ENCODE results near the gene TENM3. TPM values are rescaled to one million over a fixed set of nuclear protein-coding genes. Genes with fewer than 3 reads are reported as not detected.

Gene TENM3
- total and polyA plus RNA-seq, 2 of the 8 experiments (the other 6 are each of a cell fraction or from before 2014, with no cell fraction given) = 36.9 to 69.3 TPM

- no peak for TF ChIP-seq BRCA1 (IDR thresholded peaks at IDR 0.05; ENCODE audit: low read depth, low read length)
- no peak for TF ChIP-seq GTF2F1 (IDR thresholded peaks at IDR 0.05; ENCODE audit: borderline replicate concordance, low read depth, low read length)
- TF ChIP-seq CREB1 (IDR thresholded peaks at IDR 0.05) = no peak
- no peak for TF ChIP-seq RNF2 (IDR thresholded peaks at IDR 0.05; ENCODE audit: borderline replicate concordance, low read depth, low read length, missing control alignments, poor library complexity, severe bottlenecking)
- TF ChIP-seq SAP30 (IDR thresholded peaks at IDR 0.05; ENCODE audit: insufficient read depth, insufficient replicate concordance, low read length) = no peak
- TF ChIP-seq CTBP2 (IDR thresholded peaks at IDR 0.05; ENCODE audit: borderline replicate concordance, insufficient read depth, insufficient read length, low read length) = no peak
- TF ChIP-seq NANOG (IDR thresholded peaks at IDR 0.05; ENCODE audit: insufficient read depth, low read depth, low read length, poor library complexity, severe bottlenecking) = no peak
- no peak for TF ChIP-seq JUND (IDR thresholded peaks at IDR 0.05; ENCODE audit: low read length)
- TF ChIP-seq KDM1A (IDR thresholded peaks at IDR 0.05; ENCODE audit: borderline replicate concordance, low read length) = no peak
- no peak for TF ChIP-seq POLR2AphosphoS5 (IDR thresholded peaks at IDR 0.05; ENCODE audit: low read depth, low read length)
Observed at GRCh38 chr4:182765987-182766856, 523.0 kb downstream of the TENM3 start (continued).
